GM18868 (cell line): Measurements from ENCODE around the gene COL17A1.

Experiments
- ATAC-seq: cut with Tn5 transposase; IDR thresholded peaks from one replicate; pipeline ENCODE4 v1.9.1; 2021; ENCODE audit warnings: mild to moderate bottlenecking, moderate library complexity; ENCODE audit not compliant: unreplicated experiment

COL17A1 gene

GRCh38 chr10:104085801-104086400, at the start of gene COL17A1:
Gene COL17A1 (minus strand): TSS chr10:104085880. CDS start chr10:104080673, 5,207 bp downstream.
- no peak for ATAC-seq

GRCh38 chr10:104130041-104130440, 44.4 kb upstream of the COL17A1 start:
- no peak for ATAC-seq

DNA sequence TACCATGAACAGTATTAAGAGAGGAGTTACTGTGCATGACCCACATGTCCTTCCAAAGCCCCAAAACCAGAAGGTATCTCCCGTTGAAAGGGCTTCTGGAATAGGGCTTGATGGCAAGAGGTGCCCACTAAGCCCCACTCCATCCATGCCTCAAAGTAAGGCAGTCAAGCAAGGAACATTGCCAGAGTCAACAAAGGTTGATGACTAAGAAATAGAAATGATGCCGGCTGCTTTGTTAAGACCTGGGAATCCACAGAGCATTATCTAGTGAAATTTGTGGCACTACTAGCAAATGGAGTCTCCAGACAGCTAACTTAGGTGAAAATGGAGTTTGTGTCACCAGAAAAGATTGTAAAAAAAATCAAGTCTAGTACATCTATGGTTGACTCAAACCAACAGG, 42.5 kb upstream of the COL17A1 start:
- no peak for ATAC-seq

DNA sequence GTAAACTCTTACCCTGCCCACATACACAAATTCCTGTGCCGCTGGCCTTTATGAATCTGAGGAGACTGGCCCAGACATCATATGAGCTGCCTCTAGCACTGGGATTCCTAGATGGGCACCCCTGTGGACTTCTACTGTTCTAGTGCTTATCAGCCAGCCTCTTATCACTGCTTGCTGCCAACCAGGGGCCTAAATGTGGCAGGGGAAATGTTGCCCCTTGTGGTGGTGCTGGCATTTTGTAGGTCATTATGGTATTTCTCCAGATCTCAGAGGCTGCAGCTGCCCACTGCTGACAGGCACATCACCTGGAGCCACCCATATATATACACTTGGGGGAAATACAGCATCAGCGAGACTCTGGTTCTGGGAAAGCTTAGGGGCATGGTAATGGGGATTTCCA, 41.7 kb upstream of the COL17A1 start:
- ATAC-seq, result peak; percentile 74

- ATAC-seq, result no peak
Measured at GRCh38 chr10:104123397-104123796, 37.7 kb upstream of the COL17A1 start.

- no peak for ATAC-seq
Measured at GRCh38 chr10:104122225-104123107, 36.8 kb upstream of the COL17A1 start.

DNA sequence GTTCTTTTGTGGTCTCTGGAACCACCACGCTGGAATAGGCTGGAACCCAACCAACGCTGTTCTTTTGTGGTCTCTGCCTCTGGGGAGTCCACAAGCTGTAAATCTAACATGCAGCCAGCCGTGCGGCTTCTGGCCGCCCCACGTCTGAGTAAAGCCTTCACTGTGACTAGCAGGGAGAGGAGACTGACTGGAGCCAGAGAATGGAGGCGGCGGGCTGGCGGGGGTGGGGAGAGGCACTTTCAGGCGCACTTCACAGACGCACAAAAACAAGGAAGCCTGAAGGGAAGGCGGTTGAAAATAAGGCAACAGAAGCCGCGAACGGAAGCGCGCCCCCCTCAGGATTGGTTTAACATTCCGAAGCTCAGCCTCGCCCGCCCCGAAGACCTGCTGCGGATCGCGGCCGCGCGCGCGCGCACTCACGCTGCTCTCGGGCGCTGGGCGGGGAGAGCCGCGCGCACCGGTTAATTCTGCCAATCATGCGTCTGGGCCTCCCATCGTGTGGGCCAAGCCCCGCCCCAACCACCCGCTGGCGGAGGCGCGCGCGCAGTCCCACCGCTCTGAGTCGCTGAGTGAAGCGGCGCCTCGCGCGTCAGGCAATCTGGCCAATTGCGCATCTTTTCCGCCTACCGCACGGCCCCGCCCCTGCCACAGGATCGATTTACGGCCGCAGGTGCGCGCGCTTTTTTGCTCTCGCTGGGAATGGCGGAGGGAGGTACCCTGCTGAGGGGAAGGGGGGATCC, 36.0 kb upstream of the COL17A1 start, which contains the start of gene SFR1:
TSS of gene SFR1 (plus strand) at position 687 of the 740 bp plus-strand sequence. CDS start at position 700, 13 bp downstream.
- peak; percentile 88 for ATAC-seq

DNA sequence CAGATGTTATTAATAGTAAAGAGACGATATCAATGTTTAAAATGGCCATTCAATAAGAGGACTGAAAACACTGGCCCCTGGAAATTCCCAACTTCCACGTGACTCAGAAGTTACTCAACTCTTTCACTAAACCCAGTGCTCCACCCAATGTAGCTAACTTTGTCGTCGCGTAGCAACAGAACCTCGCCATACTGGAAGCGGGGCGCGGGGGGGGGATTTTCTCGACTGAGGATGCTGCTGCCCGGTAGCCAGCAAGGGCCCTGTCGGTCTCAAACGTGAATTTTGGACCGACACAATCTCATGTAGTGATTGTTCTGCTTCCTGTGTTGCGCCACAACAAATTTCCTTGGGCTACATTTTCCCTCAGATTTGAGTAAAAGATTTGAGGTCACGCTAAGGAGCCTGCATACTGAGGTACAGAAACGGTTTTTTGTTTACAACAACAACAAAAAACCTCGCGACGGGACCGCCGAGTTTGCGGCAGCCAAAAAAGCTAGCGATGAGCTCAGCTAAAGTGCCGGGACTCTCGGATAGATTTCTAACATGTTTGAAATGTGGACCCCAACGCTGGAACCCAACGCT, 35.3 kb upstream of the COL17A1 start:
- peak; percentile 48 for ATAC-seq

DNA sequence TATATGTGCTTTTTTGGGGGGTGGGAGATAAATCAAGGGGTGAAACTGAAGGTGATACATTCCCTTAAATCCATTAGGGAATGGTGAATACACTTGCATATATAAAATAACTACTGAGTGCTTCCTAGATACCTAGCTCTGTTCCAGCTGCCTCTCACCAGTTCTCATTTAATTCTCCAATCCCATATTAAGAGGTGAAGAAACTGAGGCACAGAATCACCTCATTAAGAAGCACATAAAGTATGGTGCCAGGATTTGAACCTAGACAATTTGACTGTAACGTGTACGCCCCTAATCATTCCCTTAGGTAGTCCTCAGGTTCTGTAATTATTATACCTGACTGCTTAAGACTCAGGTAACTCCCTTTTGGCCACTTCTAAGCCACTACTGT, 34.8 kb upstream of the COL17A1 start:
- ATAC-seq, result no peak

- no peak for ATAC-seq
Measured at GRCh38 chr10:104119996-104120395, 34.3 kb upstream of the COL17A1 start.

DNA sequence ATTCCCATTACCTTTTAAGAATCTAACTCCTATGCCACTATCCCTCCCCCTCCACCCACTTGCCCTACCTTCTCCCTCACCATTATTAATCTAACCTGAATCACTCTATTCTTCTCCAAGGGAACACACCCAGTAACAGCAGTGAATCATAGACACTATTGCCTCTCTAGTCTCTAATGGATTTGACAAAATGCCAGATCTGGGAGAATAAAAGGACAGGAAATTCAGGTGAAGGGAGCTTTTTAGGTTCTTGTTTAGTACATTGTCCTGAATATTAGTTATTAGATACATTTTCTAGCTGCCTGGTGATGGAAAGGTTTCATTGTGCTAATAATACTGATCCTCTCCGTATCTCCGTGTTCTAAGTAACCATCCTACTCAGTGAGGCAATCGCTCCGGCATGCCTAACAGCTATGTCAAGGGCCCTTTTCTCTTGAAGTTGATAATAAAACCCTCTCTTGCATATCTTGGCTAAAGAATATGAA, 32.2 kb upstream of the COL17A1 start:
- ATAC-seq, result no peak

- no peak for ATAC-seq
Measured at GRCh38 chr10:104113376-104113956, 27.8 kb upstream of the COL17A1 start.

- ATAC-seq, result no peak
Measured at GRCh38 chr10:104109908-104110662, 24.4 kb upstream of the COL17A1 start.

- no peak for ATAC-seq
Measured at GRCh38 chr10:104104926-104105325, 19.2 kb upstream of the COL17A1 start.

DNA sequence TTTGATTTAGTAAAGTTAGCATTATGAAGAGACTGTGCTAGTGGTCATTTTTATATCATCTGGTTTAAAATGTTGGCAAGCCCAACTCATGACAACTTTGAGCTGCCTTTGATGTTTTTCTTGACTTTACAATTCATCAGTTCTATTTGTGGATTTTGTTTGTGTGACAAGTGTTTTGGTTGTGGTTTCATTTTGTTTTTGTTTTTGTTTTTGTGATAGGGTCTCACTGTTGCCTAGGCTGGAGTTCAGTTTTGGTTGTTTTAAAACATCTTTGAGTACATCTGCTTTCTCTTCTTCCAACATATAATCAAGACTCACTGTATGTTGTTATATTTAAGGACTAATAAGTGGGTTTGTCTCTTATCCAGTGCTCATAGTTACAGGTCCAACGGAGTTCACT, 18.7 kb upstream of the COL17A1 start:
- ATAC-seq, result no peak

- no peak for ATAC-seq
Measured at GRCh38 chr10:104103956-104104355, 18.3 kb upstream of the COL17A1 start.

GRCh38 chr10:104101902-104102301, 16.2 kb upstream of the COL17A1 start:
- no peak for ATAC-seq

- no peak for ATAC-seq
Measured at GRCh38 chr10:104100795-104101194, 15.1 kb upstream of the COL17A1 start.

DNA sequence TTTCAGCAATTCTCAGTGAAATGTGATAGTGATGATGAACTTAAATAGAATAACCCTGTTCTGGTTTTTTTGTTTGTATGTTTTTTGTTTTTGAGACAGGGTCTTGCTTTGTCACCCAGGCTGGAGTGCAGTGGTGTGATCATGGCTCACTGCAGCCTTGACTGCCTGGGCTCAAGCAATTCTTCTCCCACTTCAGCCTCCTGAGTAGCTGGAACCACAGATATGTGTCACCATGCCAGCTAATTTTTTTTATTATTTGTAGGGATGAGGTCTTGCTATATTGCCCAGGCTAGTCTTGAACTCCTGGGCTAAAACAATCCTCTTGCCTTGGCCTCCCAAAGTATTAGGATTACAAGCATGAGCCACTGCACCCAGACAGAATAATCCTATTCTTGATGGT, 14.3 kb upstream of the COL17A1 start:
- ATAC-seq, result no peak

- ATAC-seq, result no peak
Measured at GRCh38 chr10:104099269-104099668, 13.6 kb upstream of the COL17A1 start.
